Peyer's patch (tissue), 4 donors: ENCODE data around the gene KRT7. TPM values are rescaled to one million over a fixed set of nuclear protein-coding genes. Genes with fewer than 3 reads are reported as not detected.

Experiments
- DNase-seq, 3 donors: peaks; one replicate each; pipeline ENCODE4 v3.0.0-alpha.2; 2017 to 2019
- H3K27ac ChIP-seq, 4 donors: fragments of 200-600 bp; sonication (generic); one replicate each; pipeline ENCODE4 v1.5.1; 2016 to 2019
- H3K27me3 ChIP-seq, 2 donors: fragments of 200-600 bp; sonication (generic); one replicate each; pipeline ENCODE4 v1.5.1; 2019
- H3K36me3 ChIP-seq, 3 donors: fragments of 200-600 bp; sonication (generic); one replicate each; pipeline ENCODE4 v1.5.1; 2016 to 2019
- H3K4me1 ChIP-seq, 4 donors: fragments of 200-600 bp; sonication (generic); one replicate each; pipeline ENCODE4 v1.5.1; 2016 to 2019
- H3K4me3 ChIP-seq, 4 donors: fragments of 200-600 bp; sonication (generic); 1 replicate in 3 of 4; 2 replicates in 1 of 4; pipeline ENCODE4 v1.5.1; 2016 to 2019; ENCODE audit warnings: mild to moderate bottlenecking in 1 of 4
- H3K9me3 ChIP-seq, 4 donors: fragments of 200-600 bp; sonication (generic); one replicate each; pipeline ENCODE4 v1.5.1; 2016 to 2019; ENCODE audit warnings: mild to moderate bottlenecking in 1 of 4
- POLR2A ChIP-seq, 2 donors: fragments of 450-650 bp; IDR thresholded peaks; one replicate each; pipeline ENCODE4 v1.5.1; 2017; ENCODE audit warnings: antibody characterized with exemption in 2 of 2, mild to moderate bottlenecking in 2 of 2, moderate library complexity in 2 of 2
- total RNA-seq, 4 donors: library from RNA; depleted of rRNA; stranded (reverse); fragments of >200 nt; gene quantifications; one replicate each; pipeline ENCODE4 v1.1.0, GENCODE V29; 2016
- TF ChIP-seq, protein P1 (sequence below), 6 experiments: fragments of 450-650 bp in 4 of 6; fragments of 200-600 bp in 2 of 6; sonication (generic) in 1 of 6; IDR thresholded peaks; one replicate each; pipeline ENCODE4 v1.5.1; 2017 to 2019; ENCODE audit warnings: antibody characterized with exemption in 6 of 6, mild to moderate bottlenecking in 3 of 6, moderate library complexity in 1 of 6

Gene KRT7
- total RNA-seq, 4 donors from 2014 or later: 0.67 to 1.2 TPM; not detected in 2

DNA sequence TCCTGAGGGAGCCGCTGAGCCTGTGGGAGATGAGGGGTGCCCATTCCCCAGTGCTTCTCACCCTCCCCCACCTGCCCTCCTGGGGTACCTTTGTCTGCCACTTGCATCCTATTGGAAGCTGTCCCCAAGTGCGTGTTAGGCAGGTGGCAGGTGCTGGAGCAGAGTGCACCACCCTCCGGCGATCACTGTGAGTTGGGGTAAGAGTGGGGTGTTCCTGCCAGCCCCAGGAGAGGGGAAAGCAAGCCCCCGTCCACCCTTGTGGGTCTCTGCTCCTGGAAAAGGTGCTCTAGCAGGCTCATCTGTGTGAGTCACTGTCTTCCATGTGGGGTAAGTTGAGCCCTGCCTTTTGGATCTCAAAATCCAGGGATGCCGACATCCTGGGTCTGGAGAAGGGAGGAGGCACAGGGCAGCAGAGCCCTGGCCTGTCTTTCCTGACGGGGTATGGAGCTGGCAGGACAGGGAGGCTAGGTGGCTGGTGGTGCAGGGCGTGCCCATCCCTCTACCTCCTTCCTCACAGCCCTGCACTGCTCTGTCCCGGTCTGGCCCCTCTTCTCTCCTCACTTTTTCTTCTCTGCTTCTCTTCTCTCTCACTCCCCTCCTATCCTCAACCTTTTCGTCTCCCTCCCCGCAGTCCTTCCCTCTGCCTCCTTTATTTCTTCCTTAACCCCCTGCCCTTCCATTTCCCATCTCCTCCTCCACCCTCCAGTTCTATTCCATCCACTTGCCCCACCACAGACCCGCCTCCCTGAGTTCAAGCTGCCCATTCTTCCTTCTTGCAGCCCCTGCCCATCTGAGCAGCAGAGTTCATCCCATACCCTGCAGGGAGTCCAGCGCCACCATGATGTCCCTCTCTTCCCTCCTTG, 20.1 kb upstream of the KRT7 start:
- Histone ChIP-seq H3K9me3 (no peaks in the 10 kb centered on the region), H3K27me3 (no peaks in the 10 kb centered on the region), H3K27ac (no peak overlapping the region), H3K36me3 (no peaks in the 10 kb centered on the region), H3K4me3 (no peak overlapping the region), H3K4me1 (peaks cover 0 to 19% (median 0%) of the 10 kb centered on the region in 4 donors)
- peak in 1 of 3 donors; percentile 33 for DNase-seq
- no peak for TF ChIP-seq POLR2A (IDR thresholded peaks at IDR 0.05)
- TF ChIP-seq, protein P1, sequence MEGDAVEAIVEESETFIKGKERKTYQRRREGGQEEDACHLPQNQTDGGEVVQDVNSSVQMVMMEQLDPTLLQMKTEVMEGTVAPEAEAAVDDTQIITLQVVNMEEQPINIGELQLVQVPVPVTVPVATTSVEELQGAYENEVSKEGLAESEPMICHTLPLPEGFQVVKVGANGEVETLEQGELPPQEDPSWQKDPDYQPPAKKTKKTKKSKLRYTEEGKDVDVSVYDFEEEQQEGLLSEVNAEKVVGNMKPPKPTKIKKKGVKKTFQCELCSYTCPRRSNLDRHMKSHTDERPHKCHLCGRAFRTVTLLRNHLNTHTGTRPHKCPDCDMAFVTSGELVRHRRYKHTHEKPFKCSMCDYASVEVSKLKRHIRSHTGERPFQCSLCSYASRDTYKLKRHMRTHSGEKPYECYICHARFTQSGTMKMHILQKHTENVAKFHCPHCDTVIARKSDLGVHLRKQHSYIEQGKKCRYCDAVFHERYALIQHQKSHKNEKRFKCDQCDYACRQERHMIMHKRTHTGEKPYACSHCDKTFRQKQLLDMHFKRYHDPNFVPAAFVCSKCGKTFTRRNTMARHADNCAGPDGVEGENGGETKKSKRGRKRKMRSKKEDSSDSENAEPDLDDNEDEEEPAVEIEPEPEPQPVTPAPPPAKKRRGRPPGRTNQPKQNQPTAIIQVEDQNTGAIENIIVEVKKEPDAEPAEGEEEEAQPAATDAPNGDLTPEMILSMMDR (IDR thresholded peaks at IDR 0.05): no peak

DNA sequence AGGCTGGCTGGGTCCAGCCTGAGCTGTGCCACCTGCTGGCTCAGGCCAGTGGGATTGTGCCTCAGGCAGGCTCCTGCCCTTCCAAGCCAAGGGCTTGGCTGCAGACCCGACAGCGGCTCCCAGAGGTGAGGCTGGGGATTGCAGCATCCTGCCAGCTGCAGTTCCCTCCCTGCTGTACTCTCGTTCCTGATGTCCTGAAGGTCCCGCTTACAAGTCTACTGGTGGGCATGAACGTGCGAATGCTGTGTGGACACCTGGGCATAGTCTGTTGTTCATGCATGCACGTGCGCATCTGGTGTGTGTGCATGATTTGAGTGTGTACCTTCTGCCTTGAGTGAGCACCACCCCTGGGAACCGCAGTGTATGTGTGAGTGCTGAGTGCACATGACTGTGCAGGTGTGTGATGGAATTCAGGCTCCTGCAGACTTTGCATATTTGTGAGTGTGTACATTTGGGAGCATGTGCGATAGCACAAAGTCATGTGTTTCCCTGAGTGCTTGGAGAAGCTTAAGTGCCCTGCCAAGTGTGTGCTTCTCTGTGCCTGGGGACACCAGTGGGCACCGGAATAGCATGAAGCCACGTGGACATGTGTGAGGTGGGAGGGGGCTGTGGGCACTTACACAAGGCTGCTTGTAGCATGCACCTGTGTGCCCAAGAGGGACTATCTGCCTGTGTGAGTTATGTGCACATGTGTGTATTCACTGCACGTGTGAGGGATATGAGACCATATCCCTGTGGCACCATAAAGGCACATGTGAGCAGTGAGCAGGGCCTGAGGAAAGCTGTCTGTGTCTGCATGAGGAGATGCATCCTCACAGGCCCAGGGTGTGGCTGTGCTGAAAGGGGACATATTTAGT, 19.3 kb upstream of the KRT7 start:
- Histone ChIP-seq H3K4me1 (peaks cover 0 to 10% (median 0%) of the 10 kb centered on the region in 4 donors), H3K4me3 (no peak overlapping the region), H3K27me3 (no peaks in the 10 kb centered on the region), H3K27ac (no peak overlapping the region), H3K36me3 (no peaks in the 10 kb centered on the region), H3K9me3 (no peaks in the 10 kb centered on the region)
- TF ChIP-seq, protein P1 (IDR thresholded peaks at IDR 0.05): peak in 5 of 6 experiments; percentile 38 to 98 (median 94)
- no peak for TF ChIP-seq POLR2A (IDR thresholded peaks at IDR 0.05)
- peak in 2 of 3 donors; percentile 84 to 90 for DNase-seq

DNA sequence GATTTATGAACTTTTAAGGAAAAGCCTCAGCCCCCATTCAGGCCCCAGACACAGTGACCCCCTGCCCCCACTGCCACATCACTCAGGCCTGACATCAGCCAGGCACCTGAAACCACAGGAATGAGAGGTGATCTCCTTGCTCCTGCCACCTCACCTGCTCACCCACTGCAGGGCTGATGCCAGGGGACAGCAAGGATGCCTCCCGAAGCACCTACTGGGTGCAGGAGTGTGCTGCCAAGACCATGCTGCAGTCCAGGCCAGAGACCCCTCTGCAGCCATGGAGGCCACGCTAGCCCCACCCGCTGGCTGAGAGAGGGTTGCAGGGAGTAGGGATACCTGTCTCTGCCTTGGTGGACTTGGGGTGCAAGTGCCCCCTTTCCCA, 18.6 kb upstream of the KRT7 start:
- no peak overlapping the region for H3K27ac ChIP-seq
- peak in 1 of 3 donors; percentile 50 for DNase-seq
- H3K4me1 ChIP-seq: peaks cover 0 to 8% (median 0%) of the 10 kb centered on the region in 4 donors
- H3K4me3 ChIP-seq: no peak overlapping the region
- TF ChIP-seq, protein P1 (IDR thresholded peaks at IDR 0.05): peak in 1 of 6 experiments; percentile 15
- no peak for TF ChIP-seq POLR2A (IDR thresholded peaks at IDR 0.05)
- H3K36me3 ChIP-seq: no peaks in the 10 kb centered on the region
- H3K9me3 ChIP-seq: no peaks in the 10 kb centered on the region
- H3K27me3 ChIP-seq: no peaks in the 10 kb centered on the region

DNA sequence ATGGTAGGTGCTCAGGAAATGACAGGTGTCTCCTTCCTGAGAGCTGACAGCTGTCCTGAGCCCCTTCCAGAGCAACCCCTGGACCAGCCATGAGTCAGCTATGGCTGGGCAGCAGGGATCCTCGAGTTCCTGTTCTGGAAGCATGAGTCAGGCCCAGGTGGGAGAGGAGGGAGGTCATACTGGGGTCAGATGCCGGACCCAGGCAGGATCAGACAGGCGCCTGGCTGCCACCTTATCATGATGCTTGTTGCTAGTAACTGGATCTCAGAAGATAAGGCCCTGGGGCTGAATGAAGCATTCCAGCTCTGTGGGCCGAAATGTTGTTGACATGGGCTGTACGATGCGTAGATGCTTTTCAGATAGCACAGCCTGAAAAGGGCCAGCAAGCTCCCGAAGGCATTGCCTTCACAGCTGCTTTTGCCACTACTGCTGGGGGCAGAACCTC, 17.4 kb upstream of the KRT7 start:
- Histone ChIP-seq H3K36me3 (no peaks in the 10 kb centered on the region), H3K4me1 (peaks cover 0 to 8% (median 0%) of the 10 kb centered on the region in 4 donors), H3K27me3 (no peaks in the 10 kb centered on the region), H3K27ac (no peak overlapping the region), H3K4me3 (no peak overlapping the region), H3K9me3 (no peaks in the 10 kb centered on the region)
- TF ChIP-seq POLR2A (IDR thresholded peaks at IDR 0.05): no peak
- TF ChIP-seq, protein P1 (IDR thresholded peaks at IDR 0.05): no peak
- peak in 2 of 3 donors; percentile 36 to 43 for DNase-seq

DNA sequence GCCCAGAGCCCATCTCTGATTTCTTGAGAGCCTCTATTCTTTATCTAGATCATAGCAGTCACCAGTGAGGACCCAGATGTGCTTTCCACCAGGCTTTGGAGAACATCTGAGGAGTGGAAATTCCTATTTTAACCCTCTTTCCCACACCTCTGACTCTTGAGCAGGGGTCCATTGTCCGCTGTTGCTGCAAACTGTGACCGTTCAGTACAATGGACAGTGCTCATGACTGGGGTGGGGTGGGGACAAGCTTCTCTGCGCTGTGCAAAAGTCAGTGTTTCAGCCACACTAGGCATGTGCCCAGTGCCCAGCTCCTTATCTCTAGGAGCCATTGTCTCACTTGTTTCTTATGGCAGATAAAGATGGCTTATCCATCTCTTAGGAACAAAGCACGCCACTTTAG, 16.9 kb upstream of the KRT7 start:
- no peaks in the 10 kb centered on the region for H3K36me3 ChIP-seq
- no peaks in the 10 kb centered on the region for H3K9me3 ChIP-seq
- DNase-seq: peak in 2 of 3 donors; percentile 11 to 34
- no peaks in the 10 kb centered on the region for H3K27me3 ChIP-seq
- peaks cover 0 to 8% (median 0%) of the 10 kb centered on the region in 4 donors for H3K4me1 ChIP-seq
- TF ChIP-seq, protein P1 (IDR thresholded peaks at IDR 0.05): no peak
- TF ChIP-seq POLR2A (IDR thresholded peaks at IDR 0.05): no peak
- no peak overlapping the region for H3K27ac ChIP-seq
- H3K4me3 ChIP-seq: no peak overlapping the region
